K562 (cell line): ENCODE results near the gene ILF2. TPM values are rescaled to one million over a fixed set of nuclear protein-coding genes. Genes with fewer than 3 reads are reported as not detected.

Experiments used
- ARNT ChIP-seq, 2 experiments: fragments of 450-650 bp; IDR thresholded peaks; 2 replicates each; pipeline ENCODE4 v1.6.1; 2016; ENCODE audit warnings: mild to moderate bottlenecking in 1 of 2
- CXXC5 ChIP-seq: fragments of 250-450 bp; sonication (Bioruptor Pico); IDR thresholded peaks from 2 replicates; pipeline ENCODE4 v1.8.0; 2022; ENCODE audit warnings: inconsistent platforms, mild to moderate bottlenecking, moderate library complexity
- GTF2F1 ChIP-seq: IDR thresholded peaks from 2 replicates; pipeline ENCODE4 v1.6.1; 2011; ENCODE audit warnings: low read depth, low read length, improper control_type of control experiment
- ILK ChIP-seq: fragments of 450-650 bp; IDR thresholded peaks from 2 replicates; pipeline ENCODE4 v1.6.1; 2016; ENCODE audit warnings: missing genetic modification characterization, low read depth, mild to moderate bottlenecking, missing compliant biosample characterization, moderate library complexity, borderline replicate concordance
- KAT2B ChIP-seq: IDR thresholded peaks from one replicate; pipeline ENCODE4 v1.6.1; 2012; ENCODE audit warnings: low read depth, mild to moderate bottlenecking, control low read depth, inconsistent platforms, low read length, moderate library complexity
- MIER1 ChIP-seq: fragments of 450-650 bp; IDR thresholded peaks from 2 replicates; pipeline ENCODE4 v1.6.1; 2016; ENCODE audit warnings: antibody characterized with exemption, mild to moderate bottlenecking, low read depth
- MXI1 ChIP-seq: IDR thresholded peaks from 2 replicates; pipeline ENCODE4 v1.6.1; 2011; ENCODE audit warnings: low read depth, mild to moderate bottlenecking, improper control_type of control experiment, low read length
- SMARCA5 ChIP-seq: fragments of 450-650 bp; IDR thresholded peaks from 2 replicates; pipeline ENCODE4 v1.6.1; 2016
- ZNF140 ChIP-seq: fragments of 250-450 bp; sonication (Bioruptor Pico); IDR thresholded peaks from 2 replicates; pipeline ENCODE4 v1.8.0; 2021; ENCODE audit warnings: moderate library complexity, mild to moderate bottlenecking, inconsistent platforms
- ZNF347 ChIP-seq: fragments of 450-650 bp; formaldehyde crosslinking; IDR thresholded peaks from 2 replicates; pipeline ENCODE4 v1.4.0; 2020; ENCODE audit warnings: low read depth, mild to moderate bottlenecking, moderate library complexity
- ZNF644 ChIP-seq: fragments of 200-800 bp; sonication (Bioruptor generic); IDR thresholded peaks from 2 replicates; pipeline ENCODE4 v1.6.1; 2016; ENCODE audit warnings: low read depth, missing genetic modification characterization, missing compliant biosample characterization
- polyA plus RNA-seq, 8 experiments: library from polyadenylated mRNA; depleted of rRNA in 4 of 8; stranded (reverse) in 5 of 8; unstranded in 3 of 8; fragments of >200 nt; fragmentation: Nextera tagmentation in 2 of 8; fragmentation: Illumina TruSeq in 1 of 8; extraction: Ambion mirVana in 2 of 8; extraction: Trizol in 1 of 8; gene quantifications; 2 replicates each; pipeline versions ENCODE4 v1.2.1 to v1.2.3, GENCODE V29; 2011 to 2014; ENCODE audit warnings: inconsistent platforms in 1 of 8, missing spikeins in 1 of 8
- total RNA-seq, 7 experiments: library from RNA; depleted of rRNA in 6 of 7; stranded (reverse); fragments of >200 nt in 6 of 7; fragmentation: Illumina TruSeq in 2 of 7; extraction: Trizol in 2 of 7; gene quantifications; 2 replicates each; pipeline versions ENCODE4 v1.2.1 to v1.2.3, GENCODE V29; 2011 to 2021; ENCODE audit warnings: low replicate concordance in 1 of 7
- TF ChIP-seq, protein P1 (sequence below): conservative IDR thresholded peaks from 2 replicates; pipeline ENCODE4 v1.6.1; 2011; ENCODE audit warnings: low read depth, mild to moderate bottlenecking, low read length; ENCODE audit not compliant: control insufficient read depth
- TF ChIP-seq, protein P2 (sequence below): sonication (generic); formaldehyde crosslinking; IDR thresholded peaks from 2 replicates; pipeline ENCODE4 v1.8.0; 2022; ENCODE audit warnings: mild to moderate bottlenecking, missing genetic modification reagents
- TF ChIP-seq, protein P3 (sequence below): sonication (generic); formaldehyde crosslinking; IDR thresholded peaks from 2 replicates; pipeline ENCODE4 v1.4.0; 2020; ENCODE audit warnings: mild to moderate bottlenecking, missing genetic modification reagents
- TF ChIP-seq, protein P4 (sequence below): fragments of 250-450 bp; sonication (Bioruptor Pico); IDR thresholded peaks from 2 replicates; pipeline ENCODE4 v1.8.0; 2022; ENCODE audit warnings: inconsistent platforms
- TF ChIP-seq, protein P5 (sequence below): sonication (generic); formaldehyde crosslinking; IDR thresholded peaks from 2 replicates; pipeline ENCODE4 v1.8.0; 2022; ENCODE audit warnings: mild to moderate bottlenecking, missing genetic modification reagents, borderline replicate concordance
- TF ChIP-seq, protein P6 (sequence below): fragments of 250-450 bp; sonication (Bioruptor Pico); IDR thresholded peaks from 2 replicates; pipeline ENCODE4 v1.8.0; 2021; ENCODE audit warnings: moderate library complexity, mild to moderate bottlenecking, inconsistent platforms

ILF2 gene
- total and polyA plus RNA-seq, 9 of the 15 experiments (the other 6 are each of a cell fraction or from before 2014, with no cell fraction given), result 282 to 726 (median 474) TPM

DNA sequence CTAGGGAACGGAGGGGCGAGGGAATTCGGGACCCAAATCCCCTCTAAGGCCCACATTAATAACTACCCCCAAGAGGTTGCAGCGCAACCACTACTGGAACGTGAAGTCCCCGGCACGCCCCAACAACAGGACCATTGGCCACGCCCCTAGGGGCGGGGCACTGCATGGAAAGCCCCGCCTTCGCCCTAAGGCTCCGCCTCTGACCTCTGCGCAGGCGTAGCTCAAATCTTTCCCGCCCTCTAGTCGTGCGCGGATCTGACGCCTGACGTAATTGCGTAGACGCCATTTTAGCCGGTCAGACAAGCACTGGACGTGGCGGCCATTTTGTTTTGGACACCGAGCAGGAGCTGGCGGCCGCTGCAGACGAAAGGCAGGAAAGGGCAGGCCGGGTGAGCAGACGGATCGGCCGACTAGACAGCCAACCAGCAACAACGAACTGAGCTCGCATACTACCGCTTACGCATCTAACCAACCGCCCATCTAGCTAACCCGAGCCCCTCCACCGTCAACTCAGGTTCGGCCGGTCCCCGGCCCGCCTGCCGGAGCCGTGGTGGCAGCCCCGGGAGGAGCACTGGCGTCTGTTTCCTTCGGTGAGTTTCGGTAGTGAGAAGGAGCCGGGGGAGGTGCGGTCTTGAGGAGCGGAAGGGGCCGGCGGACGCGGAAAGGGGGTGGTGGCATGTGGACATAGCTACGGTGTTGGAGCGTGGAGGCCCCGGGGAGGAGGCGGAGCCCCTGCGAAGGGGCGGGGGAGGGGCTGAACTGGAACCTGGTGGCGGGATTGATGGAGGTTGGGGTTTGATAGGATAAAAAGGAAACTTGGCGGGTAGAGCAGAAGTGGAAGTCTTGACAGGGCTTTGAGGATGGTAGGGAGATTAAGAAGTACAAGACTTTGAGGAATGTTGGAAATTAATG, 36.8 kb downstream of the ILF2 start, which contains the start of gene CHTOP (continued):
- TF ChIP-seq, protein P1, sequence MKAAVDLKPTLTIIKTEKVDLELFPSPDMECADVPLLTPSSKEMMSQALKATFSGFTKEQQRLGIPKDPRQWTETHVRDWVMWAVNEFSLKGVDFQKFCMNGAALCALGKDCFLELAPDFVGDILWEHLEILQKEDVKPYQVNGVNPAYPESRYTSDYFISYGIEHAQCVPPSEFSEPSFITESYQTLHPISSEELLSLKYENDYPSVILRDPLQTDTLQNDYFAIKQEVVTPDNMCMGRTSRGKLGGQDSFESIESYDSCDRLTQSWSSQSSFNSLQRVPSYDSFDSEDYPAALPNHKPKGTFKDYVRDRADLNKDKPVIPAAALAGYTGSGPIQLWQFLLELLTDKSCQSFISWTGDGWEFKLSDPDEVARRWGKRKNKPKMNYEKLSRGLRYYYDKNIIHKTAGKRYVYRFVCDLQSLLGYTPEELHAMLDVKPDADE, result peak; percentile 38
- TF ChIP-seq ZNF644 (tag), result peak; percentile 37; the same call in 1 of the 2 replicates
- TF ChIP-seq, protein P2, sequence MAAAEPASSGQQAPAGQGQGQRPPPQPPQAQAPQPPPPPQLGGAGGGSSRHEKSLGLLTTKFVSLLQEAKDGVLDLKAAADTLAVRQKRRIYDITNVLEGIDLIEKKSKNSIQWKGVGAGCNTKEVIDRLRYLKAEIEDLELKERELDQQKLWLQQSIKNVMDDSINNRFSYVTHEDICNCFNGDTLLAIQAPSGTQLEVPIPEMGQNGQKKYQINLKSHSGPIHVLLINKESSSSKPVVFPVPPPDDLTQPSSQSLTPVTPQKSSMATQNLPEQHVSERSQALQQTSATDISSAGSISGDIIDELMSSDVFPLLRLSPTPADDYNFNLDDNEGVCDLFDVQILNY (CRISPR knock-in tag), result peak; percentile 88
- 0 out of 2 replicates have a peak, but pooled peaks have one; percentile 57 for TF ChIP-seq SMARCA5
- no peak; the same call in 1 of the 2 replicates for TF ChIP-seq GTF2F1
- TF ChIP-seq, protein P3, sequence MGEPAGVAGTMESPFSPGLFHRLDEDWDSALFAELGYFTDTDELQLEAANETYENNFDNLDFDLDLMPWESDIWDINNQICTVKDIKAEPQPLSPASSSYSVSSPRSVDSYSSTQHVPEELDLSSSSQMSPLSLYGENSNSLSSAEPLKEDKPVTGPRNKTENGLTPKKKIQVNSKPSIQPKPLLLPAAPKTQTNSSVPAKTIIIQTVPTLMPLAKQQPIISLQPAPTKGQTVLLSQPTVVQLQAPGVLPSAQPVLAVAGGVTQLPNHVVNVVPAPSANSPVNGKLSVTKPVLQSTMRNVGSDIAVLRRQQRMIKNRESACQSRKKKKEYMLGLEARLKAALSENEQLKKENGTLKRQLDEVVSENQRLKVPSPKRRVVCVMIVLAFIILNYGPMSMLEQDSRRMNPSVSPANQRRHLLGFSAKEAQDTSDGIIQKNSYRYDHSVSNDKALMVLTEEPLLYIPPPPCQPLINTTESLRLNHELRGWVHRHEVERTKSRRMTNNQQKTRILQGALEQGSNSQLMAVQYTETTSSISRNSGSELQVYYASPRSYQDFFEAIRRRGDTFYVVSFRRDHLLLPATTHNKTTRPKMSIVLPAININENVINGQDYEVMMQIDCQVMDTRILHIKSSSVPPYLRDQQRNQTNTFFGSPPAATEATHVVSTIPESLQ, result peak; percentile 72; the same call in 1 of the 2 replicates
- TF ChIP-seq MXI1, result peak; percentile 68
- TF ChIP-seq MIER1, result no peak
- TF ChIP-seq ARNT (IDR thresholded peaks at IDR 0.05), result 0 out of 4 replicates have a peak, but pooled peaks of 1 of the 2 experiments have one; percentile 51
- TF ChIP-seq ILK (tag), result no peak
- TF ChIP-seq, protein P4, sequence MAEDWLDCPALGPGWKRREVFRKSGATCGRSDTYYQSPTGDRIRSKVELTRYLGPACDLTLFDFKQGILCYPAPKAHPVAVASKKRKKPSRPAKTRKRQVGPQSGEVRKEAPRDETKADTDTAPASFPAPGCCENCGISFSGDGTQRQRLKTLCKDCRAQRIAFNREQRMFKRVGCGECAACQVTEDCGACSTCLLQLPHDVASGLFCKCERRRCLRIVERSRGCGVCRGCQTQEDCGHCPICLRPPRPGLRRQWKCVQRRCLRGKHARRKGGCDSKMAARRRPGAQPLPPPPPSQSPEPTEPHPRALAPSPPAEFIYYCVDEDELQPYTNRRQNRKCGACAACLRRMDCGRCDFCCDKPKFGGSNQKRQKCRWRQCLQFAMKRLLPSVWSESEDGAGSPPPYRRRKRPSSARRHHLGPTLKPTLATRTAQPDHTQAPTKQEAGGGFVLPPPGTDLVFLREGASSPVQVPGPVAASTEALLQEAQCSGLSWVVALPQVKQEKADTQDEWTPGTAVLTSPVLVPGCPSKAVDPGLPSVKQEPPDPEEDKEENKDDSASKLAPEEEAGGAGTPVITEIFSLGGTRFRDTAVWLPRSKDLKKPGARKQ (CRISPR knock-in tag), result no peak
- TF ChIP-seq CXXC5 (CRISPR knock-in tag), result peak; percentile 88
- TF ChIP-seq, protein P5, sequence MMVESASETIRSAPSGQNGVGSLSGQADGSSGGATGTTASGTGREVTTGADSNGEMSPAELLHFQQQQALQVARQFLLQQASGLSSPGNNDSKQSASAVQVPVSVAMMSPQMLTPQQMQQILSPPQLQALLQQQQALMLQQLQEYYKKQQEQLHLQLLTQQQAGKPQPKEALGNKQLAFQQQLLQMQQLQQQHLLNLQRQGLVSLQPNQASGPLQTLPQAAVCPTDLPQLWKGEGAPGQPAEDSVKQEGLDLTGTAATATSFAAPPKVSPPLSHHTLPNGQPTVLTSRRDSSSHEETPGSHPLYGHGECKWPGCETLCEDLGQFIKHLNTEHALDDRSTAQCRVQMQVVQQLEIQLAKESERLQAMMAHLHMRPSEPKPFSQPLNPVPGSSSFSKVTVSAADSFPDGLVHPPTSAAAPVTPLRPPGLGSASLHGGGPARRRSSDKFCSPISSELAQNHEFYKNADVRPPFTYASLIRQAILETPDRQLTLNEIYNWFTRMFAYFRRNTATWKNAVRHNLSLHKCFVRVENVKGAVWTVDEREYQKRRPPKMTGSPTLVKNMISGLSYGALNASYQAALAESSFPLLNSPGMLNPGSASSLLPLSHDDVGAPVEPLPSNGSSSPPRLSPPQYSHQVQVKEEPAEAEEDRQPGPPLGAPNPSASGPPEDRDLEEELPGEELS (CRISPR knock-in tag), result peak; percentile 69; the same call in 1 of the 2 replicates
- no peak for TF ChIP-seq ZNF140 (CRISPR knock-in tag)
- TF ChIP-seq, protein P6, sequence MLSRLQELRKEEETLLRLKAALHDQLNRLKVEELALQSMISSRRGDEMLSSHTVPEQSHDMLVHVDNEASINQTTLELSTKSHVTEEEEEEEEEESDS (CRISPR knock-in tag), result no peak
- TF ChIP-seq KAT2B, result no peak
- TF ChIP-seq ZNF347 (CRISPR knock-in tag), result no peak
